Measurements from ENCODE around the gene PIEZO2.

GRCh38 chr18:10948421-10948820 is 200.9 kb downstream of the PIEZO2 start:
- TF ChIP-seq, protein P1, sequence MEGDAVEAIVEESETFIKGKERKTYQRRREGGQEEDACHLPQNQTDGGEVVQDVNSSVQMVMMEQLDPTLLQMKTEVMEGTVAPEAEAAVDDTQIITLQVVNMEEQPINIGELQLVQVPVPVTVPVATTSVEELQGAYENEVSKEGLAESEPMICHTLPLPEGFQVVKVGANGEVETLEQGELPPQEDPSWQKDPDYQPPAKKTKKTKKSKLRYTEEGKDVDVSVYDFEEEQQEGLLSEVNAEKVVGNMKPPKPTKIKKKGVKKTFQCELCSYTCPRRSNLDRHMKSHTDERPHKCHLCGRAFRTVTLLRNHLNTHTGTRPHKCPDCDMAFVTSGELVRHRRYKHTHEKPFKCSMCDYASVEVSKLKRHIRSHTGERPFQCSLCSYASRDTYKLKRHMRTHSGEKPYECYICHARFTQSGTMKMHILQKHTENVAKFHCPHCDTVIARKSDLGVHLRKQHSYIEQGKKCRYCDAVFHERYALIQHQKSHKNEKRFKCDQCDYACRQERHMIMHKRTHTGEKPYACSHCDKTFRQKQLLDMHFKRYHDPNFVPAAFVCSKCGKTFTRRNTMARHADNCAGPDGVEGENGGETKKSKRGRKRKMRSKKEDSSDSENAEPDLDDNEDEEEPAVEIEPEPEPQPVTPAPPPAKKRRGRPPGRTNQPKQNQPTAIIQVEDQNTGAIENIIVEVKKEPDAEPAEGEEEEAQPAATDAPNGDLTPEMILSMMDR (optimal IDR thresholded peaks at IDR 0.05 in 1 of 3, IDR thresholded peaks at IDR 0.05 in 1 of 3, conservative IDR thresholded peaks at IDR 0.05 in 1 of 3; ENCODE audit: extremely low read depth in 1 of 3, insufficient read depth in 2 of 3, low read length in 3 of 3) = no peak
- no peak for TF ChIP-seq EZH2 (IDR thresholded peaks at IDR 0.05; ENCODE audit: low read length)

Measured in keratinocyte (primary cell).